ENCODE results near the gene CACNA2D2.

The CACNA2D2 gene

GRCh38 chr3:50503504-50504342 lies at the start of gene CACNA2D2:
Gene CACNA2D2 (minus strand): TSS chr3:50503634. CDS start chr3:50503423, 211 bp downstream.
- peak; percentile 50 for DNase-seq (ENCODE audit: low read depth in 2 of 2)

GRCh38 chr3:50552598-50552997 lies 49.2 kb upstream of the CACNA2D2 start:
- DNase-seq (ENCODE audit: low read depth in 2 of 2): no peak

- no peak for DNase-seq (ENCODE audit: low read depth in 2 of 2)
Observed at GRCh38 chr3:50551681-50552435, 48.4 kb upstream of the CACNA2D2 start.

- no peak for DNase-seq (ENCODE audit: low read depth in 2 of 2)
Observed at GRCh38 chr3:50551054-50551659, 47.7 kb upstream of the CACNA2D2 start.

- DNase-seq (ENCODE audit: low read depth in 2 of 2): peak in 1 of 2 donors; percentile 27
Observed at GRCh38 chr3:50550079-50550736, 46.8 kb upstream of the CACNA2D2 start.

- DNase-seq (ENCODE audit: low read depth in 2 of 2): no peak
Observed at GRCh38 chr3:50549226-50549625, 45.8 kb upstream of the CACNA2D2 start.

- no peak for DNase-seq (ENCODE audit: low read depth in 2 of 2)
Observed at GRCh38 chr3:50545781-50546180, 42.3 kb upstream of the CACNA2D2 start.

GRCh38 chr3:50542177-50543034 lies 39.0 kb upstream of the CACNA2D2 start:
- peak in 1 of 2 donors; percentile 34 for DNase-seq (ENCODE audit: low read depth in 2 of 2)

- no peak for DNase-seq (ENCODE audit: low read depth in 2 of 2)
Observed at GRCh38 chr3:50539356-50540286, 36.2 kb upstream of the CACNA2D2 start.

- DNase-seq (ENCODE audit: low read depth in 2 of 2): no peak
Observed at GRCh38 chr3:50537421-50538129, 34.1 kb upstream of the CACNA2D2 start.

- no peak for DNase-seq (ENCODE audit: low read depth in 2 of 2)
Observed at GRCh38 chr3:50536471-50537180, 33.2 kb upstream of the CACNA2D2 start.

GRCh38 chr3:50534681-50535330 lies 31.4 kb upstream of the CACNA2D2 start:
- no peak for DNase-seq (ENCODE audit: low read depth in 2 of 2)

GRCh38 chr3:50533807-50534461 lies 30.5 kb upstream of the CACNA2D2 start:
- no peak for DNase-seq (ENCODE audit: low read depth in 2 of 2)

- DNase-seq (ENCODE audit: low read depth in 2 of 2): no peak
Observed at GRCh38 chr3:50533316-50533715, 29.9 kb upstream of the CACNA2D2 start.

- no peak for DNase-seq (ENCODE audit: low read depth in 2 of 2)
Observed at GRCh38 chr3:50532062-50532705, 28.8 kb upstream of the CACNA2D2 start.

GRCh38 chr3:50531201-50531600 lies 27.8 kb upstream of the CACNA2D2 start:
- DNase-seq (ENCODE audit: low read depth in 2 of 2): no peak
